Activated T-helper 17 cell treated with anti-CD3 and anti-CD28 coated beads, Interleukin-2, amount 50 U/mL, for 72 hours (primary cell): ENCODE data around the gene USB1. TPM values are rescaled to one million over a fixed set of nuclear protein-coding genes. Genes with fewer than 3 reads are reported as not detected.

ENCODE experiments used
- ATAC-seq: fragments of 150-1000 bp; cut with Tn5 transposase; replicated peaks from 2 replicates; pipeline ENCODE4 v1.10.0; 2021; ENCODE audit warnings: mild to moderate bottlenecking, moderate library complexity
- H3K27ac Mint-ChIP-seq: one replicate; pipeline ENCODE4 v1.8.0; 2022; ENCODE audit warnings: mixed read lengths
- H3K27me3 Mint-ChIP-seq: one replicate; pipeline ENCODE4 v1.8.0; 2022; ENCODE audit warnings: mixed read lengths
- H3K36me3 Mint-ChIP-seq: one replicate; pipeline ENCODE4 v1.8.0; 2022; ENCODE audit warnings: low read depth, mild to moderate bottlenecking, mixed read lengths
- H3K4me1 Mint-ChIP-seq: one replicate; pipeline ENCODE4 v1.8.0; 2022; ENCODE audit warnings: mixed read lengths
- H3K4me3 Mint-ChIP-seq: one replicate; pipeline ENCODE4 v1.8.0; 2022; ENCODE audit warnings: mild to moderate bottlenecking, mixed read lengths
- H3K9me3 Mint-ChIP-seq: one replicate; pipeline ENCODE4 v1.8.0; 2022; ENCODE audit warnings: mixed read lengths
- total RNA-seq, 2 donors: library from RNA; stranded (reverse); gene quantifications; one replicate each; pipeline ENCODE4 v1.2.3, GENCODE V29; 2022

Gene USB1
- total RNA-seq, 2 donors from 2014 or later: 33.7 to 56.6 TPM

GRCh38 chr16:58035356-58036170 lies 34.4 kb downstream of the USB1 start:
- no peak overlapping the region for H3K27ac Mint-ChIP-seq
- no peaks in the 10 kb centered on the region for H3K9me3 Mint-ChIP-seq
- no peak overlapping the region for H3K4me3 Mint-ChIP-seq
- no peaks in the 10 kb centered on the region for H3K4me1 Mint-ChIP-seq
- no peaks in the 10 kb centered on the region for H3K27me3 Mint-ChIP-seq
- ATAC-seq: no peak
- no peaks in the 10 kb centered on the region for H3K36me3 Mint-ChIP-seq

GRCh38 chr16:58036943-58037342 lies 35.7 kb downstream of the USB1 start:
- ATAC-seq: no peak
- Mint-ChIP-seq H3K27ac (peak overlapping the region; percentile 12), H3K4me3 (no peak overlapping the region), H3K4me1 (no peaks in the 10 kb centered on the region), H3K27me3 (no peaks in the 10 kb centered on the region), H3K36me3 (no peaks in the 10 kb centered on the region), H3K9me3 (no peaks in the 10 kb centered on the region)

- no peaks in the 10 kb centered on the region for H3K27me3 Mint-ChIP-seq
- H3K4me1 Mint-ChIP-seq: no peaks in the 10 kb centered on the region
- no peak for ATAC-seq
- no peaks in the 10 kb centered on the region for H3K36me3 Mint-ChIP-seq
- H3K27ac Mint-ChIP-seq: no peak overlapping the region
- H3K4me3 Mint-ChIP-seq: no peak overlapping the region
- H3K9me3 Mint-ChIP-seq: no peaks in the 10 kb centered on the region
Observed at GRCh38 chr16:58037365-58038057, 36.3 kb downstream of the USB1 start.

GRCh38 chr16:58038219-58038641 lies 37.0 kb downstream of the USB1 start:
- Mint-ChIP-seq H3K36me3 (no peaks in the 10 kb centered on the region), H3K27ac (no peak overlapping the region), H3K9me3 (no peaks in the 10 kb centered on the region), H3K27me3 (no peaks in the 10 kb centered on the region), H3K4me3 (no peak overlapping the region), H3K4me1 (no peaks in the 10 kb centered on the region)
- no peak for ATAC-seq

- no peaks in the 10 kb centered on the region for H3K9me3 Mint-ChIP-seq
- no peaks in the 10 kb centered on the region for H3K36me3 Mint-ChIP-seq
- no peaks in the 10 kb centered on the region for H3K4me1 Mint-ChIP-seq
- no peak overlapping the region for H3K4me3 Mint-ChIP-seq
- H3K27ac Mint-ChIP-seq: no peak overlapping the region
- no peaks in the 10 kb centered on the region for H3K27me3 Mint-ChIP-seq
- ATAC-seq: no peak
Observed at GRCh38 chr16:58039829-58040495, 38.8 kb downstream of the USB1 start.

GRCh38 chr16:58040496-58040846 lies 39.3 kb downstream of the USB1 start:
- Mint-ChIP-seq H3K36me3 (no peaks in the 10 kb centered on the region), H3K27ac (no peak overlapping the region), H3K9me3 (no peaks in the 10 kb centered on the region), H3K4me1 (no peaks in the 10 kb centered on the region), H3K4me3 (no peak overlapping the region), H3K27me3 (no peaks in the 10 kb centered on the region)
- ATAC-seq: no peak

- ATAC-seq: no peak
- no peaks in the 10 kb centered on the region for H3K4me1 Mint-ChIP-seq
- no peak overlapping the region for H3K4me3 Mint-ChIP-seq
- H3K27me3 Mint-ChIP-seq: no peaks in the 10 kb centered on the region
- H3K36me3 Mint-ChIP-seq: no peaks in the 10 kb centered on the region
- no peak overlapping the region for H3K27ac Mint-ChIP-seq
- H3K9me3 Mint-ChIP-seq: no peaks in the 10 kb centered on the region
Observed at GRCh38 chr16:58040945-58041627, 39.9 kb downstream of the USB1 start.

GRCh38 chr16:58041628-58041955 lies 40.4 kb downstream of the USB1 start:
- ATAC-seq: no peak
- H3K9me3 Mint-ChIP-seq: no peaks in the 10 kb centered on the region
- H3K4me3 Mint-ChIP-seq: no peak overlapping the region
- no peak overlapping the region for H3K27ac Mint-ChIP-seq
- no peaks in the 10 kb centered on the region for H3K27me3 Mint-ChIP-seq
- no peaks in the 10 kb centered on the region for H3K4me1 Mint-ChIP-seq
- H3K36me3 Mint-ChIP-seq: no peaks in the 10 kb centered on the region

- no peaks in the 10 kb centered on the region for H3K9me3 Mint-ChIP-seq
- H3K36me3 Mint-ChIP-seq: no peaks in the 10 kb centered on the region
- H3K27ac Mint-ChIP-seq: no peak overlapping the region
- no peak overlapping the region for H3K4me3 Mint-ChIP-seq
- no peaks in the 10 kb centered on the region for H3K27me3 Mint-ChIP-seq
- no peaks in the 10 kb centered on the region for H3K4me1 Mint-ChIP-seq
- no peak for ATAC-seq
Observed at GRCh38 chr16:58042001-58042885, 41.0 kb downstream of the USB1 start.

GRCh38 chr16:58042886-58043515 lies 41.8 kb downstream of the USB1 start:
- H3K9me3 Mint-ChIP-seq: no peaks in the 10 kb centered on the region
- no peaks in the 10 kb centered on the region for H3K27me3 Mint-ChIP-seq
- H3K36me3 Mint-ChIP-seq: no peaks in the 10 kb centered on the region
- H3K4me1 Mint-ChIP-seq: no peaks in the 10 kb centered on the region
- no peak overlapping the region for H3K27ac Mint-ChIP-seq
- no peak for ATAC-seq
- H3K4me3 Mint-ChIP-seq: no peak overlapping the region

GRCh38 chr16:58043571-58044155 lies 42.5 kb downstream of the USB1 start:
- no peak overlapping the region for H3K27ac Mint-ChIP-seq
- H3K36me3 Mint-ChIP-seq: no peaks in the 10 kb centered on the region
- H3K4me3 Mint-ChIP-seq: no peak overlapping the region
- H3K9me3 Mint-ChIP-seq: no peaks in the 10 kb centered on the region
- H3K27me3 Mint-ChIP-seq: no peaks in the 10 kb centered on the region
- no peaks in the 10 kb centered on the region for H3K4me1 Mint-ChIP-seq
- no peak for ATAC-seq

- ATAC-seq: no peak
- Mint-ChIP-seq H3K27ac (no peak overlapping the region), H3K36me3 (no peaks in the 10 kb centered on the region), H3K4me3 (no peak overlapping the region), H3K4me1 (no peaks in the 10 kb centered on the region), H3K9me3 (no peaks in the 10 kb centered on the region), H3K27me3 (no peaks in the 10 kb centered on the region)
Observed at GRCh38 chr16:58044266-58045019, 43.2 kb downstream of the USB1 start.

GRCh38 chr16:58045096-58045495 lies 43.9 kb downstream of the USB1 start:
- H3K27me3 Mint-ChIP-seq: no peaks in the 10 kb centered on the region
- no peaks in the 10 kb centered on the region for H3K9me3 Mint-ChIP-seq
- H3K4me3 Mint-ChIP-seq: no peak overlapping the region
- no peak overlapping the region for H3K27ac Mint-ChIP-seq
- no peaks in the 10 kb centered on the region for H3K4me1 Mint-ChIP-seq
- H3K36me3 Mint-ChIP-seq: no peaks in the 10 kb centered on the region
- no peak for ATAC-seq
